Measurements from ENCODE around the gene LLGL2.

The LLGL2 gene

GRCh38 chr17:75498726-75499213, 26.7 kb upstream of the LLGL2 start:
- Mint-ChIP-seq H3K4me1 (ENCODE audit: low read depth) (no peaks in the 10 kb centered on the region), H3K27ac (no peak overlapping the region), H3K4me3 (no peak overlapping the region), H3K27me3 (no peaks in the 10 kb centered on the region), H3K36me3 (ENCODE audit: low read depth) (peaks cover 70% of the 10 kb centered on the region), H3K9me3 (no peaks in the 10 kb centered on the region)
- intact Hi-C loops (cut with micrococcal nuclease), result no loop called here

DNA sequence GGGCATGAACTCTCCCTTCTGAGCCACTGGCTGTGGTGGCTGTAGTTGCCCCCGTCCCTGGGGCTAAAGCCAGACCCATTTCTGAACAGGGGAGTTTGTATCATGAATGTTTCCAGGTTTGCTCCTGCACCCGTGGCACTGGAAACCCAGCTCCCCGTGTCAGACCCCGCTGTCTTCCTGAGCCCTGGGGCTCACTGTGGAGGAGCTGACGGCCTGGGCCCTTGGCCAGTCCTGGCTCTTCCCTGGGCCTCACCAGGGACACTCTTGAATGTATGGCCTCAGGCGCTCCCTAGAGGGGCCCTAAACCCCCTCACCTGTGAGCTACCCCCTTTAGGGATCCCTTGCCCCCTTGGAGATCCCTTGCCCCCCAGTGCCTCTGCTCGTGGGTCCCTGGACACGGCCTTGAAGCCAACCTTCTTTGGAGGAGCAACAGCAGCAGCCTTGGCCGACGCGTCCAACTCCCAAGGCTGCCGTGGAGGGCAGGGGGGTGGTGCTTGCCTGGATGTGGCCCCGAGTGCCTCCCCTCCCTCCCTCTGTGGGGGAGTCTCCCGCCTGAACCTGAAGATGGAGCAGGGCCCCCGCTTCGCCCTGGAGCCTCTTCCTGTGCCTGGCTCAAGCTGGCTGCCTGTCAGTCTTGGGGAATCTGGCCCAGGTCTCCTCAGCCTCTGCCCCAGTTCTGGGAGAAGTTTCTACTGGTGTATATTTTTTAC, 26.0 kb upstream of the LLGL2 start:
- intact Hi-C loops (cut with micrococcal nuclease), result no loop called here

DNA sequence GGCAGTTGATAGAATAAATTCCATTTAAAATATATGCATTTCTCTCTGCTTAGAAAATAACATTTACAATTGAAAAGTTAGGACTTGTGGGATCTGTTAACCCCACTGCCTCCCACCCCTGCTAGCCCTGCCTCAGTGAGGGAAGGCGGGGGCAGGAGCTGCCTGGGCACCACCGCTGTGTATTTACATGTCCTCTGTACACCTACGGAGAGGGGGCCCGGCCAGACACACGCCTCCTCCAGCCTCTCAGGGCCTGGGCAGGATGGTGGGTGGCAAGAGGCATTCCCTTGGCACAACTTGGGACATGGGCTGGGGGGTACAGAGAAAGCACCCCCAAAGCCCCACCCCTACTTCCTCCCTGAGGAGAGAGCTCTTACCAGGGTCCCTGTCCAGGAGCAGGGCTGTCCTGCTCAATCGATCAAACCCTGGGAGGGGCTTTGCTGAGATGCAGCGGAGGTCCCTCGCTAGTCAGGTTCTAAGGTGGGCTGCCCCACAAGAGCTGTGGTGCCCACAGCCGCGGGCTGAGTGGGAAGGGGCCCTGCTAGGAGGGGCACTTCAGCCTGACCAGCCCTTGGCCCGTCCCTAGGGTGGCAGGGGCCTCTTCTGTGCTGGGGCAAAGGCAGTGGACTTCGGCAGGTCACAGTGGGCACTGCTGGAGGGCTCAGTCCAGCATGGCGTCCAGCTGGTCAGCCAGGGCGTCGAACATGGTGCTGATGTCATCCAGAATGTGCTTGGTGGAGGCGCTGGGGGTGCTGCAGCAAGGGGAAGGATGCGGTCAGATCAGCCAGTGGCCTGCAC, 24.9 kb upstream of the LLGL2 start:
- H3K27ac Mint-ChIP-seq, result no peak overlapping the region
- H3K4me1 Mint-ChIP-seq (ENCODE audit: low read depth), result no peaks in the 10 kb centered on the region
- H3K36me3 Mint-ChIP-seq (ENCODE audit: low read depth), result peaks cover 52% of the 10 kb centered on the region
- no peaks in the 10 kb centered on the region for H3K9me3 Mint-ChIP-seq
- no peaks in the 10 kb centered on the region for H3K27me3 Mint-ChIP-seq
- intact Hi-C loops (cut with micrococcal nuclease), result no loop called here
- no peak overlapping the region for H3K4me3 Mint-ChIP-seq

More for the DNA sequence above, 26.0 kb upstream of the LLGL2 start:
- no peaks in the 10 kb centered on the region for H3K27me3 Mint-ChIP-seq
- no peaks in the 10 kb centered on the region for H3K9me3 Mint-ChIP-seq
- no peak overlapping the region for H3K4me3 Mint-ChIP-seq
- H3K36me3 Mint-ChIP-seq (ENCODE audit: low read depth), result peaks cover 63% of the 10 kb centered on the region
- H3K4me1 Mint-ChIP-seq (ENCODE audit: low read depth), result no peaks in the 10 kb centered on the region
- no peak overlapping the region for H3K27ac Mint-ChIP-seq

GRCh38 chr17:75501378-75502071, 24.0 kb upstream of the LLGL2 start:
- Mint-ChIP-seq H3K4me1 (ENCODE audit: low read depth) (no peaks in the 10 kb centered on the region), H3K4me3 (no peak overlapping the region), H3K36me3 (ENCODE audit: low read depth) (peaks cover 42% of the 10 kb centered on the region), H3K9me3 (no peaks in the 10 kb centered on the region), H3K27me3 (no peaks in the 10 kb centered on the region), H3K27ac (no peak overlapping the region)
- intact Hi-C loops (cut with micrococcal nuclease), result no loop called here

DNA sequence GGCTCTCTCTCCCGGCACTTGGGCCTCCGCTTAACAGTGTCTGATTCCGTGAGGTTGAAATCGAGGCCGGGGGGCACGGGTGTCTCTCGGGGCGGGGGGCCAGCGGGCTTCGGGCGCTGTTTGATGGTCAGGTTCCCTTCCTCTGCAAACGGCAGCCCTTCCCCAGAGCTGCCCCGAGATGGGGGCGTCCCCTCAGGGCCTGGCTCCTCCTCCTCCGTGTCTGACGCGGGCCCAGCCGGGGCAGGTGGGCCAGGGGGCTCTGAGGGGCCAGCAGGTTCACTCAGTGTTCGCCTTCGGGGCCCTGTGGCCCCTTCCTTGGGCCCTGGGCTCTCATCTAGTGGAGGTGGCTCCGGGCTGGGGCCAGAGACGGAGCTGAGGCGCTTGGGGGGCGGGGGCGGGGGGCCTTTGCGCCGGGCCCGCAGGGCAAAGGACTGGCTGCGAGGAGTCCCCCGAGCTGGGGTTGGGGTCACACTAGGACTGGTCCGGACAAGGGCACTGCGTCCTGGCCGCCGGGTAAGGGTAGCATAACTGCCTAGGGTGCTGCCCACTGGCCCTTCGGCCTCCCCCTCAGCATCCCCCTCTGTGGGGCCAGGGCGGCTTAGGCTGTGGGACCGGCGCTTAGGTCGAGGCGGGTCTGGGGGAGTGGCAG, 23.3 kb upstream of the LLGL2 start:
- H3K4me3 Mint-ChIP-seq, result no peak overlapping the region
- no peaks in the 10 kb centered on the region for H3K27me3 Mint-ChIP-seq
- no peaks in the 10 kb centered on the region for H3K4me1 Mint-ChIP-seq (ENCODE audit: low read depth)
- intact Hi-C loops (cut with micrococcal nuclease), result no loop called here
- H3K27ac Mint-ChIP-seq, result no peak overlapping the region
- no peaks in the 10 kb centered on the region for H3K9me3 Mint-ChIP-seq
- peaks cover 36% of the 10 kb centered on the region for H3K36me3 Mint-ChIP-seq (ENCODE audit: low read depth)

- intact Hi-C loops (cut with micrococcal nuclease), result no loop called here
- Mint-ChIP-seq H3K36me3 (ENCODE audit: low read depth) (peaks cover 30% of the 10 kb centered on the region), H3K27me3 (no peaks in the 10 kb centered on the region), H3K9me3 (no peaks in the 10 kb centered on the region), H3K4me3 (no peak overlapping the region), H3K27ac (no peak overlapping the region), H3K4me1 (ENCODE audit: low read depth) (no peaks in the 10 kb centered on the region)
Measured at GRCh38 chr17:75502721-75503329, 22.7 kb upstream of the LLGL2 start.

DNA sequence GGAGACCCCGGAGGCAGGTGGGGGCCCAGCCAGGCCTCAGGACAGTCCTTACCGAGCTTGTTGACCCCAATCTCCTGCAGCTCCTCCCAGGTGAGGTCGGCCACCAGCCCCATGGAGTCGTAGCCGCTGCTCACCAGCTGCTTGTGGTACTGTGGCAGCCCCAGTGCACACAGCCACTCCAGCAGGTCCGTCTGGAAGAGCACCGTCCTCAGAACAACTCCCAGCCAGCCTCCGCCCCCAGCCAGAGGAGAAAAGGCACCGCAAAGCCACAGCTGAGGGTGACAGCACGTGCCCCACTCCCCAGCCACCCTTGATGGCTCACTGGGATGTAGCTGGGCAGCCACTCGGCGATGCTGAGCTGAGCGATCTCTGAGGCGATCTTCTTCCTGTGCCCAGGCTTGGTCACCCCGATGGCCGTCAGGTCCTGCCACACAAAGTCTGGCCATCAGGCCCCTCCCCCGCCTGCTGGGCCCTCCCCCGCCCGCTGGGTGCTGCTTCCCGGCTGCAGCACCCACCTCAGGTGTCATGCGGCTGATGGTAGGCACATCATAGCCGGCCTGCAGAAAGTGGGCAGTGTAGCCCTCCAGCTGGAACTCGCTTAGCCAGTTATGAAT, 22.1 kb upstream of the LLGL2 start:
- Mint-ChIP-seq H3K36me3 (ENCODE audit: low read depth) (peaks cover 23% of the 10 kb centered on the region), H3K4me1 (ENCODE audit: low read depth) (no peaks in the 10 kb centered on the region), H3K27me3 (no peaks in the 10 kb centered on the region), H3K27ac (no peak overlapping the region), H3K9me3 (no peaks in the 10 kb centered on the region), H3K4me3 (no peak overlapping the region)
- intact Hi-C loops (cut with micrococcal nuclease), result no loop called here

- H3K9me3 Mint-ChIP-seq, result no peaks in the 10 kb centered on the region
- no peaks in the 10 kb centered on the region for H3K4me1 Mint-ChIP-seq (ENCODE audit: low read depth)
- H3K36me3 Mint-ChIP-seq (ENCODE audit: low read depth), result peaks cover 18% of the 10 kb centered on the region
- H3K27me3 Mint-ChIP-seq, result no peaks in the 10 kb centered on the region
- H3K4me3 Mint-ChIP-seq, result no peak overlapping the region
- intact Hi-C loops (cut with micrococcal nuclease), result no loop called here
- no peak overlapping the region for H3K27ac Mint-ChIP-seq
Measured at GRCh38 chr17:75503976-75504346, 21.5 kb upstream of the LLGL2 start.

DNA sequence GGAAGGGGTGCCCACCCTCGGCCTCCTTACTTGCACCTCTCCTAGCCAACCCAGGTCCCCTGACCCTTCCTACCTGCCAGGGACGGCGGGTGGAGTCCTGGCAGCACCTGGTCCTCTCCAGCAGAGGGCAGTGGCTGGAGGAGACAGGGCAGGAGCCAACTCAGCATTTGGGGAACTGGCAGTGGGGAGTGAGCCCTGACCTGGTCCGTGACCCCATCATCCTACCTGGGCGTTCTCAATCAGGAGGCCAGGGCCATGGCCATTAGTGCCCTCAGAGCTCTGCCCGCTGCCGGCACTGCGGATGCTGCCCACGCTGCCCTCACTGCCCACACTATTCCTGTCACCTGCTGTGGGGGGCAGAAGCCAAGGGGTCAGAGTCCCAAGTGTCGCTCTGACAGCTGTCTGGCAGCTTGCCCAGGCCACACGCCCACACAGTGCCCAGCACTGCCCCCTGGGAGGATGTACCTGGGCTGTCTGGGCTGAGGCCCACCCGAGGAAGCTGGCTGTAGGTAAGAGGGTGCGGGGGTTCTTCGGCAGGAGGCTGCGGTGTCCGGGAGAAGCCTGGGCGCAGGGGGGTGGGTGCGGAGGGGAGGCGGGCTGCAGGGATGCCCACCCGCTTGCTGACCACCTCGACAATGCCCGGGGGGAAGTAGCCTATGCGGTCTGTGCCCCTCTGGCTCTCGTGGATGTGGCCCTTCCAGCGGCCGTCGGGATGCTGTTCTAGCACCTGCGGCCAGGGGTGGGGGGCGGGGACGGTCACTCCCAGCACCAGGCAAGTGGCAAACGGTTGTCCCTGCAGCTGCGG, 20.9 kb upstream of the LLGL2 start:
- peaks cover 12% of the 10 kb centered on the region for H3K36me3 Mint-ChIP-seq (ENCODE audit: low read depth)
- H3K27me3 Mint-ChIP-seq, result peaks cover 2% of the 10 kb centered on the region
- H3K4me1 Mint-ChIP-seq (ENCODE audit: low read depth), result no peaks in the 10 kb centered on the region
- intact Hi-C loops (cut with micrococcal nuclease), result no loop called here
- H3K4me3 Mint-ChIP-seq, result no peak overlapping the region
- H3K9me3 Mint-ChIP-seq, result no peaks in the 10 kb centered on the region
- no peak overlapping the region for H3K27ac Mint-ChIP-seq

GRCh38 chr17:75505152-75505409, 20.4 kb upstream of the LLGL2 start:
- no peaks in the 10 kb centered on the region for H3K9me3 Mint-ChIP-seq
- no peak overlapping the region for H3K27ac Mint-ChIP-seq
- intact Hi-C loops (cut with micrococcal nuclease), result no loop called here
- H3K4me1 Mint-ChIP-seq (ENCODE audit: low read depth), result no peaks in the 10 kb centered on the region
- H3K27me3 Mint-ChIP-seq, result peaks cover 4% of the 10 kb centered on the region
- H3K4me3 Mint-ChIP-seq, result no peak overlapping the region
- peaks cover 7% of the 10 kb centered on the region for H3K36me3 Mint-ChIP-seq (ENCODE audit: low read depth)

- Mint-ChIP-seq H3K9me3 (no peaks in the 10 kb centered on the region), H3K4me1 (ENCODE audit: low read depth) (no peaks in the 10 kb centered on the region), H3K4me3 (no peak overlapping the region), H3K36me3 (ENCODE audit: low read depth) (peaks cover 1% of the 10 kb centered on the region), H3K27me3 (peaks cover 4% of the 10 kb centered on the region), H3K27ac (no peak overlapping the region)
- intact Hi-C loops (cut with micrococcal nuclease), result no loop called here
Measured at GRCh38 chr17:75505640-75506039, 19.9 kb upstream of the LLGL2 start.

- intact Hi-C loops (cut with micrococcal nuclease), result no loop called here
- peaks cover 4% of the 10 kb centered on the region for H3K27me3 Mint-ChIP-seq
Measured at GRCh38 chr17:75506134-75506533, 19.4 kb upstream of the LLGL2 start.

GRCh38 chr17:75506888-75507287, 18.6 kb upstream of the LLGL2 start:
- intact Hi-C loops (cut with micrococcal nuclease), result no loop called here
- Mint-ChIP-seq H3K27ac (no peak overlapping the region), H3K4me3 (no peak overlapping the region), H3K9me3 (no peaks in the 10 kb centered on the region), H3K36me3 (ENCODE audit: low read depth) (no peaks in the 10 kb centered on the region), H3K27me3 (peaks cover 5% of the 10 kb centered on the region), H3K4me1 (ENCODE audit: low read depth) (no peaks in the 10 kb centered on the region)

More at GRCh38 chr17:75506134-75506533, 19.4 kb upstream of the LLGL2 start:
- Mint-ChIP-seq H3K27ac (no peak overlapping the region), H3K4me3 (no peak overlapping the region), H3K9me3 (no peaks in the 10 kb centered on the region), H3K36me3 (ENCODE audit: low read depth) (no peaks in the 10 kb centered on the region), H3K4me1 (ENCODE audit: low read depth) (no peaks in the 10 kb centered on the region)

Data from dendritic cell treated with granulocyte-macrophage colony-stimulating factor and Interleukin-4, amounts not matched to agents 40 ng/mL and 50 ng/mL, for 4 days (primary cell).